Forelimb muscle (tissue), 1 donor: ENCODE results near the gene HECA. TPM values are rescaled to one million over a fixed set of nuclear protein-coding genes. Genes with fewer than 3 reads are reported as not detected.
A peak's percentile ranks its signal among the peaks of the same experiment; 100 is the strongest.
"Not testable (repeated sequence)": the region's sequence is repeated elsewhere in the genome, so short reads cannot be mapped to it uniquely, and the experiment has no call there.

Experiments
- DNase-seq: peaks from one replicate; pipeline ENCODE4 v3.0.0-alpha.2; 2013; ENCODE audit warnings: low read depth
- polyA plus RNA-seq: library from polyadenylated mRNA; unstranded; fragments of 120-200 nt; gene quantifications from one replicate; pipeline ENCODE4 v1.2.1, GENCODE V29; 2013; ENCODE audit not compliant: insufficient read length

The HECA gene, protein sequence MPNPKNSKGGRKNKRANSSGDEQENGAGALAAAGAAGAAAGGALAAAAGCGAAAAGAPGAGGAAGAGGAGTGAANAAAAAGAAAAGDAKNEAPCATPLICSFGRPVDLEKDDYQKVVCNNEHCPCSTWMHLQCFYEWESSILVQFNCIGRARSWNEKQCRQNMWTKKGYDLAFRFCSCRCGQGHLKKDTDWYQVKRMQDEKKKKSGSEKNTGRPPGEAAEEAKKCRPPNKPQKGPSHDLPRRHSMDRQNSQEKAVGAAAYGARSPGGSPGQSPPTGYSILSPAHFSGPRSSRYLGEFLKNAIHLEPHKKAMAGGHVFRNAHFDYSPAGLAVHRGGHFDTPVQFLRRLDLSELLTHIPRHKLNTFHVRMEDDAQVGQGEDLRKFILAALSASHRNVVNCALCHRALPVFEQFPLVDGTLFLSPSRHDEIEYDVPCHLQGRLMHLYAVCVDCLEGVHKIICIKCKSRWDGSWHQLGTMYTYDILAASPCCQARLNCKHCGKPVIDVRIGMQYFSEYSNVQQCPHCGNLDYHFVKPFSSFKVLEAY
- polyA plus RNA-seq = 18.5 TPM

DNA sequence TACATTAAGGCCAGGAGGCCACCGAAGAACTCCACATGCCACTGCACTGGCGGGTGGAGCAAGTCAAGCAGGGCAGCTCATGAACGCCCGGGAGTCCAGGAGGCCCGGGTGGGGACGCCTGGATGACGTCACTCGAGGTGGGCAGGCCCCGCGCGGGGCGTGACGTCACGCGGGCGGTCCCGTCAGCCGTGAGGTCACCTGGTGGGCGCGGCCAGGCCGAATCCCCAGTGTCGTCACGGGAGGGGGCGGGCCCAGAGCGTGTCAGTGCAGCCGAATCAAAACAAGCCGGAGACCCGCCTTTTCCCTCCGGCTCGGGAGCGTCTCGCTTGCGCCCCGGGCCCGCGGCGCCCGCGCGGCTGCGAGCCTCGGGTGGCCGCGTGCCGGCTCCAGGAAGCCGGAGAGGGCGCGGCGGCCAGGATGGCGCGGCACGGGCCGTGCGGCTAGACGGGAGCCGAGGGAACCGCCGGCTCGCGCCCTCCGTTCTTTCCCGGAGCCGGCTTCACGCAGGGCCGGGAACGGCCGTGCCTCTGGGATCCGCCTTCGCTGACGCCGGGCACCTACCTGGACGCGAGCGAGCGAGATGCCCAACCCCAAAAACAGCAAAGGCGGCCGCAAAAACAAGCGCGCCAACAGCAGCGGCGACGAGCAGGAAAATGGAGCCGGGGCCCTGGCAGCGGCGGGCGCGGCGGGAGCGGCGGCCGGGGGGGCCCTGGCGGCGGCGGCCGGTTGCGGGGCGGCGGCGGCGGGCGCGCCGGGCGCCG lies at the start of gene HECA:
Gene HECA, plus strand, starts transcription at position 264 of the 761 bp plus-strand sequence. Its CDS starts 317 bp downstream, at position 581.
- peak; percentile 68 for DNase-seq

DNA sequence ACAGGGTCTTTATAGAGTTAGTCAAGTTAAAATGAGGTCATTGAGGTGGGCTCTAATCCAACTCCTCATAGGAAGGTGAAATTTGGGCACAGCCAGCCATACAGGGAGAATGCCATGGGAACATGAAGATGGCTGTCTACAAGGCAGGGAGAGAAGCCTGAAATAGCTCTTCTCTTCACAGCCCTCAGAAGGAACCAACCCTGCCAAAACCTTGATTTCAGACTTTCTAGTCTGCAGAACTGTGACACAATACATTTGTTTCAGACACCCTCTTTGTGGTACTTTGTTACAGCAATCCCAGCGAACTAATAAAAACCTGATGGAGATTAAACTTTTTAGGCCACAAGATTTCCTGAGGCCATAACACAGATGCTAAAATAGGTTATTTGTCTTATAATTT lies 43.1 kb upstream of the HECA start:
- DNase-seq = no peak

DNA sequence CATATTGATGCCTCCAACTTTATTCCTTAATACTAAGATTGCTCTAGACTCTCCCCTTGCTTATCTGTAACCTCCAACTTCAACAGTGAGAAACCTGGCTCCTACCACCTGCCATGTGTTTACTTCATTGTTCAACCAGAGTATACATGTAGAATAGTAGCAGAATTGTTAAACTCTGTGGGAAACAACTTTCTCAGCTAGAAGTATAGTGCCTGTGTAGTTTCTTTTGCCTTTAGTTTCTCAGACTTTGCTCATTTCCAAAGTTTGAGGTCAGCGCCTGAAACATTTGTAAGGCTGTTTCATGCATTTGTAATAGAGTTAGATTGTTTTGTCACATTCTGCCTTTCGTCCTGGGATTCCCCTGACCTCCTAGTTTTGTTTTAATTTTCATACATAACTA lies 34.9 kb upstream of the HECA start:
- DNase-seq = no peak

DNA sequence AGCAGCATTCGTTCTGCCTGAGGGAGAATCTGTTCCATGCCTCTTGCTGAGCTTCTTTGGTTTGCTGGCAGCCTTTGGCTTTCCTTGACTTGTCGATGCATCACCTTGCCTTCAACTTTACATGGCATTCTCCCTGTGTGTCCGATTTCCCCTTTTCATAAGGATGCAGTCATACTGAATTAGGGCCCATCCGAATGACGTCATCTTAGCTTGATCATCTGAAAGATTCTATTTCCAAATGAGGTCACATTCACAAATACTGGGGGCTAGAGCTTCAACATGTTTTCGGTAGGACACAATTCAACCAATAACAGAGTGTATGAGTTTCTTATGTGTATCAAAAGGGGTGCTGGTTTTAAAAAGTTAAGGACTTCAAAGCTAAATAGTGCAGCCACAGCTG lies 27.8 kb upstream of the HECA start:
- DNase-seq = no peak

DNA sequence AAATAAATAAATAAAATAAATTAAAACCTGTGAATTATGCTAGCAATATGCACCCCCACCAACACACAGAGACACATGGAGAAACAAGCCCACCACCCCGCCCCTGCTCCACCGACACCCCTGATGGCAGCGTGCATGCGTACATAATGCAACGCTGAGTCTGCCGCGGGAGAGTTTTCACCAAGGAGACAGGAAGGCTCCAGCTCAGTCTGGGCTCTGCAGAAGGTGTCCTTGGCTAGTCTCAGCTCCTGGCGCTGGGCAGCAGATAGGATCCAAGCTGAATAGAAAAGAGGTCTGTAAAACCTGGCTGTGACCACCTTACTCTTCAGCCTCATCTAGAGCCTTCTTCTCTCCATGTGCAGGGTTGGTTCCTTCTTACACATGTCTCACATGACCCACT lies 26.5 kb upstream of the HECA start:
- no peak for DNase-seq

DNA sequence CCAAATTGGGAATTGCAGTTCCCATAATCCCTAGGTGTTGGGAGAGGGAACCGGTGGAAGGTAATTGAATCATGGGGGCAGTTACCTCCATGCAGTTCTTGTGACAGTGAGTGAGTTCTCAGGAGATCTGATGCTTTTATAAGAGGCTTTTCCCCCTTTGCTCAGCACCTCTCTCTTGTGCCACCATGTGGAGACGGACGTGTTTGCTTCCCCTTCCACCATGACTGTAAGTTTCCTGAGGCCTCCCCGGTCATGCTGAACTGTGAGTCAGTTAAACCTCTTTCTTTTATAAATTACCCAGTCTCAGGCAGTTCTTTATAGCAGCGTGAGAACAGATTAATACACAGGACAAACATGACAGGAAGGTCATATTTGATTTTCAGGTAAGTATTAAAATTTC lies 25.3 kb upstream of the HECA start:
- no peak for DNase-seq

DNA sequence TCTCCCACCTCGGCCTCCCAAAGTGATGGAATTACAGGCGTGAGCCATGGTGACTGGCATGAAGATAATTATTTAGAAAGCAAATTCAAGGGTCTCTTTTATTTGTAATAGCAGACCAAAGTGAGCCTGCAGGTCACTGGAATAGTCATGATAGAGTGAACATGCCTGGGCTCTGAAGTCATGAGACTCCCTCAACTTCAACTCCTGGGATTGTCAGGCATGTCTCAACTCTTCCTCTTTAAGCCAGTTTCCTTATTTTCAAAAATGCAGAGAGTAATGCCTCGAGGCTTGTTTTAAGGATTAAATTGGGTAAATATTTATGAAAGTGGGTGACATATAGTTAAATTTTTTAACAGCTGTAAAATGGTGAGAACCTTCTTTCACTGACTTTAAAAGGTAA lies 22.7 kb upstream of the HECA start:
- DNase-seq = no peak

DNA sequence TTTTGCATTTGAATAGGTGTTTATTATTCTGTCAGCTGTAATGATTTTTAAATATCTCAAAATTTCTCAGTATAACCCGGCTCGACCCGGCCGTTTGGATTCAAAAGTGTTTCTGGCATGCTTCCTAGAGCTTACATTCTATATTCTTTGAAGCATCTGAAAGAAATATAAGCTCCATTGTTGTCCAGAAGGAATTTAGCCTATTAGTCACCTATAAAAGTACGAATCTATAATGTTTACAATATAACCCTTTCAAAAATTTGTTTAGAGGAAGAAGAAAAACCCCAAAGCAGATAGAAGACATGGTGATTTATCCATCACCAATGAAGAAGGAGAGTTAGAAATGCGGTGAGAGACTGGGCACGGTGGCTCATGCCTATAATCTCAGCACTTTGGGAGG lies 22.3 kb upstream of the HECA start:
- DNase-seq = no peak

DNA sequence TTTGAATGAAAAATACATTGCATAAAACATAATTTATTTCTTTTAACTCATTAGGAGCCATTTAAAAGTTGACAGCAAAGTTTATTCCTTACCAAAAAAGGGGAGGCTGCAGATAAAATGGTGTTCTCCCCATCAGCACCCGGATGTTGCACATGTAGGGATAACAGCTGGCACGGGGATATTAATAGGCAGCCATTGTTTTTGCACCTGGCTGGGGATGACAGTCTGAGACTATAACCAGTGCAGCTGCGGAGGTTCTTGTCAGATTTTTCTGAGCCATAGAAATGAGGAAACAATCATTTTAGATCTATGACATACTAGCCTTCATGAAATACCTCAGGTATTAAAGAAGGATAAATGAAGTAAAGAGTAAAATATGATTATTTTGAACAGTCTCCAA lies 20.1 kb upstream of the HECA start:
- no peak for DNase-seq

DNA sequence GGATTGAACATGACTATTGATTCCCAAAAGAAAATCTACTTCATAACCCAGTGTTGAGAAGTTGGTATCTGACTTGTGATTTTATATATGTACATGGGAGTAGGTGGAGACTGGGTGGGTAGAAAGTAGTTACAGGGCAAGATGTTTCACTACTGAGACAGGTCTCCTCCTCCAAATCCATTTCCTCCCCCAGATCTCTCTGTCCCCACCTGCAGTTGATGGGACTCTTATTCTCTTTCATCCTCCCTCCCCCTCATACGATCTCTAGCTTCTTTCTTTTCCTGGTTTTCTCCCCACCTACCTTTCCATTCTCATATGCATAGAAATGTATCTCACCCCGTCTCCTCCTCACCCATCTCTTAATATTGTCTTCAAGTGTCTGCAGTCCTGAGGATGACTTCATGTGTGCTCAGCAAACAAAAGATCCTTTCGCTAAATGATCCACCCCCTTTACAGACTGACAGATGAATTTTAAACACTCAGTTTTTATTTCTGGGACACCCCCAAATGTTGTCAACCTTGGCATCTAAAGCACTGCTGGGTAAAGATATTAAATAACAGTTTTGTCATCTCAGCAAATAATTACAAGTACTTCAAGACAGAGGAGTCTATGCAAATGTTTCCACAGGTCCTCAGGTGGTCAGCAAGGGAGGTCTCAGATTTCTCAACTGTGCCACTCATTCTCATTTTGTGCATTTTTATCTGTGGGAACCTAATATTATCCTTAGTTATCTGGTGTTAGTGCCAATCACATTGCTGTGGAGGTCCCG lies 18.7 kb upstream of the HECA start:
- DNase-seq = no peak

DNA sequence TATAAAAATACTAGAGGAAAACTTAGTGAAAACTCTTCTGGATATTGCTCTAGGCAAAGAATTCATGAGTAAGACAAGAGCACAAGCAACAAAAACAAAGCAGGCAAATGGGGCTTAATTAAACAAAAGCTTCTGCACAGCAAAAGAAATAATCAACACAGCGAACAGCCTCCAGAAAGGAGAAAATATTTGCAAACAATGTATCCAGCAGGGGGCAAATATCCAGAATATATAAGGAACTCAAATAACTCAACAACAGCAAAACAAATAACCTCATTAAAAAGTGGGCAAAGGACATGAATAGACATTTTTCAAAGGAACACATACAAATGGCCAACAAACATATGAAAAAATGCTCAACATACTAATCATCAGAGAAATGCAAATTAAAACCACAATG lies 17.1 kb upstream of the HECA start:
- no peak for DNase-seq

DNA sequence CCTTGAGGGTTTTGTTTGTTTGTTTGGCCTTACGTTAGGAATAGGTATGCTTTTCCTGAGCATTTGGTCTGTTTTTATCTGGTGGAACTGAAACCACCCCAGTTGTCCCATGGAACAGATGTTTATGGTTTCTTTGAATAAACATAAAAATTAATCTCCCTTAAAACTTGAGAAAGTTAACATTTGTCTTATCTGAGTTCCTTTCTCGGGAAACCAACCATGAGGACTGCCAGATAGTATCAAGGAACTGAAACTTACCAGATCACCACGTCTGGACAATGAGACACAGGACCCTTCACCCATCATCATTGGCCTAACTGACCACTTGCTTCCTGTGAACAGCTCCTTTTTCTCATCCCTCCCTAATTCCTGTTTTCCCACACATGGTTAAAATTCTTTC lies 15.3 kb upstream of the HECA start:
- DNase-seq = no peak

DNA sequence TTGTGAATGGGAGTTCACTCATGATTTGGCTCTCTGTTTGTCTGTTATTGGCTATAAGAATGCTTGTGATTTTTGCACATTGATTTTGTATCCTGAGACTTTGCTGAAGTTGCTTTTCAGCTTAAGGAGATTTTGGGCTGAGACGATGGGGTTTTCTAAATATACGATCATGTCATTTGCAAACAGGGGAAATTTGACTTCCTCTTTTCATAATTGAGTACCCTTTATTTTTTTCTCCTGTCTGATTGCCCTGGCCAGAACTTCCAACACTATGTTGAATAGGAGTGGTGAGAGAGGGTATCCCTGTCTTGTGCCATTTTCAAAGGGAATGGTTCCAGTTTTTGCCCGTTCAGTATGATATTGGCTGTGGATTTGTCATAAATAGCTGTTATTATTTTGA lies 12.1 kb upstream of the HECA start:
- DNase-seq = not testable (repeated sequence)

DNA sequence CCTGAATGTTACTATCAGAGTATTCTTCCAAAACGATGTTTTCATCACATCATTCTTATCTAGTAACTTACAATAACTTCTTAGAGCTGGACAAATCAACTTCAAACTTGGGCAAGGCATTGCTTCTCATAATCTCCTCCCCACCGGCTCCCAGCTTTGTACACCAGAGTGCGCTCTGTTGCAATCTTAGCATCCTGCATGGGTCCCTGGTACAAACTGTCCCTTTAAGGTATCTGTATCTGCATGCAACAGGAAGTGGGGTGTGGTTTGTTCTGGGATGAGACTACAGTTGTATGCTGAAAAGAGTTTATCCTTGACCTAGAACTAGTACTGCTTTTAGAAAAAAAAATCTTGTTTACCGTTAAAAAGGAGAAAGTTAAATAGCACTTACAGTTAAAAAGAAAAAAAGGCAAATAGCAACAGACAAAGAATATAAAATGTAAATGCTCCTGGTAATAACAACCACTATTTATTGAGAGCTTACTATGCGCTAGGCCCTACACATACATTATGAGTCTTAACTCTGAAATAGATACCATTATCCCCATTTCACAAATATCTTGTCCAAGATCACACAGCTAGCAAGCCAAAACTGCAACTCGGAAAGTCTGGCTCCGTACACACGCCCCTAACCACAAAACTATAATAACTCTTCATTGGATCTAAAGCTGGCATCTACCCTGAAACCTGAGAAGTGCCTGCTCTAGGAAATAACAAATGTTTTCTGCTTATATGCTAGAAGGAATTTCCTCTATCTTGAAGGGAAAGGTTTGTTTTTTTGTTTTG lies 9.8 kb upstream of the HECA start:
- no peak for DNase-seq

DNA sequence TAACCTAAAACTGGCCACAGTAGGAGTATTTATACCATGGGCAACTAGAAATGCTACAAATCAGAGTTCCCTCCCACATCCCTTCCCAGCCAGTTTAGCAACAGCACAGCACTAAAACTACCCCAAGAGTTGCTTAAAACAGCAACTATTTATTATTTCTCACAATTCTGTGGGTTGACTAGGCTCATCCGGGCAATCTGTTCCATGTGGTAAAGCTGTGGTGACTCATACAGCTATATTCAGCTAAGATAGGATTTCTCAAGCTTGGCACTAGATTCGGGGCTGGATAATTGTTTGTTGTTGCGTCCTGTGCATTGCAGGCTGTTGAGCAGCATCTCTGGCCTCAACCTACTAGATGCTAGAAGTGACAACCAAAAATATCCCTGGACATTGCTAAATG lies 8.6 kb upstream of the HECA start:
- DNase-seq = no peak

DNA sequence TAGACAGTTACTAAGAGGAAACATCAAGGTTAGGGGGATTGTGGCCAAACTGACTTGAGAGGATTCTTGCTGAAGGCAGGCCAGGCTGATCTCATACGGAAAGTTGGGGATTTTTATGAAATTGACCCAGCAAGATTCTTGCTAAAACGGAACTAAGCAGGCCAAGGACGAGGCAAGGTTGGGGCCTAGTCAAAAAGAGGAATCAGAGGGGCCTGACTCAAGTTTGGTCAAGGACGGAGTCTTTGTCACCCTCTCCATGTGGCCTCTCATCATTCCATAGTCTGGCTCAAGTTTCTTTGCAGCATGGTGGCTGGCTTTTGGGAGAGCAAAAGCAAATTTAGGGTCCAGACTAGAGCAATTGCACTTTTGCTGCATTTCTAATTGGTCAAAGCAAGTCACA lies 7.9 kb upstream of the HECA start:
- no peak for DNase-seq

DNA sequence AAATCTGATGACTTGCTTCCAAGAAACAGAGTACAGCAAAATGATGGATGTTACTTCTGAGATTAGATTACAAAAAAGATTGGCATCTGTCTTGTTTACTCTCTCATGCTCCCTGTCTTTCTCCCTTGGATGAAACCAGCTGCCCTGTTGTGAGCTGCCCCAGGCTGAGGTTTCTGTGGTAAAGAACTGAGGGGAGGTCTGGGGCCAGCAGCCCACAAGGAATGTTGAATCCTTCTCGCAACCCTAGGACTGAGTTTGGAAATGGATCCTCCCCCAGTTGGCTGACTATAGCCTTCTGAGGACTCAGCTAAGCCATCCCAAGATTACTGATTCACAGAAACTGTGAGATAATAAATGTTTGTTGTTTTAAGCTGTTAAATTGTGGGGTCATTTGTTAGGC lies 5.6 kb upstream of the HECA start:
- no peak for DNase-seq

DNA sequence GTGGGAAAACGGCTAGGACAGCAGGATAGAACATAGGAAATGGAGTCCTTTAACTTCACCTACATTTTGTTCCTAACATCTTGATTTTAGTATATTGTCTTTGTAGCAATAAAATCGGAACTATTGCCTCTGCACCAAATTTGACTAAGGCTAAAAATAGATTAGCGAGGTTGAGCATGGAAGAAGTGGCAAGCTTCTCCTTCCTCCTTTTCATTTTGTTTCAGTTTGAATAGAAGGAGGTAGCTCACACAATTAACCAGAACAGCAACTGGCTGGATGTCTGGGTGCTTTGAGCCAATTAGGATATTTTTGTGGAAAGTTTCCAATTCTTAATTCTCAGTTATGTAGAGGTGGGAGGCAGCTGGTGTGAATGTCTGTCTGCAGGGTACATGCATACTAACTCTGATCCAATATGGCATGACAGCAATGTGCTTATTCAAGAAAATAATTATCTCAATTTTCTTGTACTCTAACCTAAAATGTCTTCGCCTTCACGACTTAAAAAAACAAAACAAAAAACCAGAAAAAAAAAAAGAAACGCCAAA lies 3.1 kb upstream of the HECA start:
- no peak for DNase-seq

DNA sequence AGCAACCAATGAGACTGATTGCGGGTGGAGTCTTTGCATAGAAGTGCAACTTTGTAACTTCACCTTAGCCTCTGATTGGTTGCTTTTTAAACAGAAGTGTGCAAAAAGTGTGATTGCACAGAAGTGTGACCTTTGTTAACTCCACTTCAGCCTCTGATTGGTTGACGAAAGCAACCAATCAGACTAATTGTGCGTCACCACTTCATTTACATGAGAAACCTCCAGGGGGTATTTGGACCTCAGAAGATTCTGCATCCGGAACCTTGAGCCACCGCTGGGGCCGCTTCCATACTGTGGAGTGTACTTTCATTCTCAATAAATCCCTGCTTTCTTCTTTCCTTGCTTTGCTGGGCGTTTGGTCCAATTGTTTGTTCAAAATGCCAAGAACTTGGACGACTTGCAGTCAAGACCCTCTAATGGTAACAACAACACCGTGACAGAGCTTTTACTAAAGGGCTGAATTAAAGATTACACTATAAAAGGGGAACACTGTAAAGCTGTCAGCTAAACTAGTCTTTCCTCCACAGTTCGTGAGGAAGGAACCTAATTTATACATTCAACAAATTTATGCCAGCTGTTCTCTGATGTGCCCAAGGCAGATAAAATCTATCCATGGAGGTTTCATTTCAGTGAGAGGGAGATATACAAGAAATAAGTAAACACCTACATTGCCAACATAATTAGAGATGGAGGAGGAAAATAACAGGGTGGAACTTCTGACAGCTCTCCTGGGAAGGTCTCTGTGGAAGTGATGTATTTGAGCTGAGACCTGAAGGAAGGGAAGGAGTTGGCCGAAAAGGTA lies 1.4 kb upstream of the HECA start:
- DNase-seq = no peak

DNA sequence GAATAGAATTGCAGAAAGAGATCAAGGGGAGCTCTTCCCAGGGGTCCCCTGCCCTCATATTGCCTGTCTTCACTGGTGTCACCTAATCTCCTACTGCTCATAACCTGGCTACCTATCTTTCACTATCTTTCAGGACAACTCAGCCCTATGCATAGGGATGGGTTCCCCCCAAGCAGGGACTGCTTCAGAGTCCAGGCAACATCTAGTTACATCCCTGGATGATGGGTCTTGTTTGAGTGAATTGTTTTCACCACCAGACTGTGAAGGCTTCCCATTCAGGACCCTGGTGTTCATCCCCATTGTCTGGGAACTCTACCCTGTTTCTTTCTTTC lies 850 bp upstream of the HECA start:
- no peak for DNase-seq
